HEK293 (cell line): Measurements from ENCODE around the gene PEAR1.
A peak's percentile ranks its signal among the peaks of the same experiment; 100 is the strongest.

Source experiments
- BCL11B ChIP-seq: fragments of 450-650 bp; formaldehyde crosslinking; IDR thresholded peaks from 2 replicates; pipeline ENCODE4 v1.5.1; 2016; ENCODE audit warnings: low read depth, missing biosample characterization, missing genetic modification characterization
- EGR2 ChIP-seq: fragments of 450-650 bp; formaldehyde crosslinking; IDR thresholded peaks from 2 replicates; pipeline ENCODE4 v1.5.1; 2016; ENCODE audit warnings: low read depth, missing biosample characterization, missing genetic modification characterization
- GLI2 ChIP-seq: fragments of 450-650 bp; formaldehyde crosslinking; IDR thresholded peaks from 2 replicates; pipeline ENCODE4; 2017; ENCODE audit warnings: missing biosample characterization, missing genetic modification characterization, low read depth, borderline replicate concordance
- GLIS1 ChIP-seq: fragments of 450-650 bp; formaldehyde crosslinking; IDR thresholded peaks from 2 replicates; pipeline ENCODE4 v1.5.1; 2016; ENCODE audit warnings: missing biosample characterization, missing genetic modification characterization
- KLF7 ChIP-seq: fragments of 450-650 bp; formaldehyde crosslinking; IDR thresholded peaks from 2 replicates; pipeline ENCODE4 v1.5.1; 2016; ENCODE audit warnings: missing biosample characterization, missing genetic modification characterization, borderline replicate concordance
- YY1 ChIP-seq: fragments of 450-650 bp; formaldehyde crosslinking; IDR thresholded peaks from 2 replicates; pipeline ENCODE4 v1.5.1; 2018; ENCODE audit warnings: missing biosample characterization, missing genetic modification characterization
- ZEB2 ChIP-seq: fragments of 450-650 bp; formaldehyde crosslinking; IDR thresholded peaks from 2 replicates; pipeline ENCODE4 v1.5.1; 2016; ENCODE audit warnings: missing biosample characterization, missing genetic modification characterization
- ZFP69B ChIP-seq: fragments of 450-650 bp; formaldehyde crosslinking; IDR thresholded peaks from 2 replicates; pipeline ENCODE4 v1.5.1; 2016; ENCODE audit warnings: missing biosample characterization, missing genetic modification characterization
- ZNF140 ChIP-seq: fragments of 450-650 bp; formaldehyde crosslinking; IDR thresholded peaks from 2 replicates; pipeline ENCODE4 v1.5.1; 2016; ENCODE audit warnings: missing biosample characterization, missing genetic modification characterization
- ZNF155 ChIP-seq: fragments of 450-650 bp; formaldehyde crosslinking; IDR thresholded peaks from 2 replicates; pipeline ENCODE4 v1.5.1; 2016; ENCODE audit warnings: missing biosample characterization, missing genetic modification characterization
- ZNF175 ChIP-seq: fragments of 450-650 bp; formaldehyde crosslinking; IDR thresholded peaks from 2 replicates; pipeline ENCODE4 v1.5.1; 2016; ENCODE audit warnings: missing biosample characterization, missing genetic modification characterization
- ZNF19 ChIP-seq: fragments of 450-650 bp; formaldehyde crosslinking; IDR thresholded peaks from 2 replicates; pipeline ENCODE4; 2016; ENCODE audit warnings: missing biosample characterization, missing genetic modification characterization, low read depth
- ZNF23 ChIP-seq: fragments of 450-650 bp; formaldehyde crosslinking; IDR thresholded peaks from 2 replicates; pipeline ENCODE4 v1.5.1; 2016; ENCODE audit warnings: missing biosample characterization, missing genetic modification characterization, borderline replicate concordance
- ZNF335 ChIP-seq: fragments of 450-650 bp; formaldehyde crosslinking; conservative IDR thresholded peaks from 2 replicates; pipeline ENCODE4 v1.5.1; 2016; ENCODE audit warnings: missing biosample characterization, missing genetic modification characterization
- ZNF426 ChIP-seq: fragments of 450-650 bp; formaldehyde crosslinking; IDR thresholded peaks from 2 replicates; pipeline ENCODE4 v1.5.1; 2017; ENCODE audit warnings: missing biosample characterization, missing genetic modification characterization, mild to moderate bottlenecking, inconsistent platforms, moderate library complexity
- ZNF514 ChIP-seq: fragments of 450-650 bp; formaldehyde crosslinking; IDR thresholded peaks from 2 replicates; pipeline ENCODE4 v1.5.1; 2016; ENCODE audit warnings: missing biosample characterization, missing genetic modification characterization
- ZNF548 ChIP-seq: fragments of 450-650 bp; formaldehyde crosslinking; IDR thresholded peaks from 2 replicates; pipeline ENCODE4 v1.5.1; 2016; ENCODE audit warnings: missing biosample characterization, missing genetic modification characterization
- ZNF600 ChIP-seq: fragments of 450-650 bp; formaldehyde crosslinking; IDR thresholded peaks from 2 replicates; pipeline ENCODE4 v1.5.1; 2016; ENCODE audit warnings: missing biosample characterization, missing genetic modification characterization
- ZNF621 ChIP-seq: fragments of 450-650 bp; formaldehyde crosslinking; IDR thresholded peaks from 2 replicates; pipeline ENCODE4 v1.5.1; 2017; ENCODE audit warnings: missing biosample characterization, missing genetic modification characterization
- ZNF629 ChIP-seq: fragments of 450-650 bp; formaldehyde crosslinking; IDR thresholded peaks from 2 replicates; pipeline ENCODE4 v1.5.1; 2017; ENCODE audit warnings: missing biosample characterization, missing genetic modification characterization
- ZNF654 ChIP-seq: fragments of 450-650 bp; formaldehyde crosslinking; IDR thresholded peaks from 2 replicates; pipeline ENCODE4 v1.5.1; 2016; ENCODE audit warnings: low read depth, missing biosample characterization, missing genetic modification characterization
- ZNF792 ChIP-seq: fragments of 450-650 bp; formaldehyde crosslinking; IDR thresholded peaks from 2 replicates; pipeline ENCODE4 v1.5.1; 2016; ENCODE audit warnings: missing biosample characterization, missing genetic modification characterization
- ZNF843 ChIP-seq: fragments of 450-650 bp; formaldehyde crosslinking; IDR thresholded peaks from 2 replicates; pipeline ENCODE4 v1.5.1; 2016; ENCODE audit warnings: missing biosample characterization, missing genetic modification characterization
- ZSCAN23 ChIP-seq: fragments of 450-650 bp; formaldehyde crosslinking; IDR thresholded peaks from 2 replicates; pipeline ENCODE4 v1.5.1; 2016; ENCODE audit warnings: missing biosample characterization, missing genetic modification characterization
- ZSCAN30 ChIP-seq: fragments of 450-650 bp; IDR thresholded peaks from 2 replicates; pipeline ENCODE4 v1.5.1; 2018; ENCODE audit warnings: missing biosample characterization, mild to moderate bottlenecking, missing genetic modification characterization, moderate library complexity
- TF ChIP-seq, protein P1 (sequence below): fragments of 450-650 bp; formaldehyde crosslinking; IDR thresholded peaks from 2 replicates; pipeline ENCODE4 v1.5.1; 2016; ENCODE audit warnings: missing biosample characterization, missing genetic modification characterization
- TF ChIP-seq, protein P2 (sequence below): fragments of 450-650 bp; formaldehyde crosslinking; IDR thresholded peaks from 2 replicates; pipeline ENCODE4 v1.5.1; 2016; ENCODE audit warnings: missing biosample characterization, missing genetic modification characterization
- TF ChIP-seq, protein P3 (sequence below): fragments of 450-650 bp; formaldehyde crosslinking; optimal IDR thresholded peaks from 2 replicates; pipeline ENCODE3; 2016; ENCODE audit warnings: missing biosample characterization, mild to moderate bottlenecking, missing genetic modification characterization
- TF ChIP-seq, protein P4 (sequence below): fragments of 450-650 bp; formaldehyde crosslinking; IDR thresholded peaks from 2 replicates; pipeline ENCODE4 v1.5.1; 2016; ENCODE audit warnings: missing biosample characterization, missing genetic modification characterization
- TF ChIP-seq, protein P5 (sequence below): fragments of 450-650 bp; formaldehyde crosslinking; IDR thresholded peaks from 2 replicates; pipeline ENCODE4 v1.5.1; 2016; ENCODE audit warnings: missing biosample characterization, missing genetic modification characterization
- TF ChIP-seq, protein P6 (sequence below): fragments of 450-650 bp; formaldehyde crosslinking; IDR thresholded peaks from 2 replicates; pipeline ENCODE4 v1.5.1; 2017; ENCODE audit warnings: missing biosample characterization, missing genetic modification characterization

PEAR1 gene

DNA sequence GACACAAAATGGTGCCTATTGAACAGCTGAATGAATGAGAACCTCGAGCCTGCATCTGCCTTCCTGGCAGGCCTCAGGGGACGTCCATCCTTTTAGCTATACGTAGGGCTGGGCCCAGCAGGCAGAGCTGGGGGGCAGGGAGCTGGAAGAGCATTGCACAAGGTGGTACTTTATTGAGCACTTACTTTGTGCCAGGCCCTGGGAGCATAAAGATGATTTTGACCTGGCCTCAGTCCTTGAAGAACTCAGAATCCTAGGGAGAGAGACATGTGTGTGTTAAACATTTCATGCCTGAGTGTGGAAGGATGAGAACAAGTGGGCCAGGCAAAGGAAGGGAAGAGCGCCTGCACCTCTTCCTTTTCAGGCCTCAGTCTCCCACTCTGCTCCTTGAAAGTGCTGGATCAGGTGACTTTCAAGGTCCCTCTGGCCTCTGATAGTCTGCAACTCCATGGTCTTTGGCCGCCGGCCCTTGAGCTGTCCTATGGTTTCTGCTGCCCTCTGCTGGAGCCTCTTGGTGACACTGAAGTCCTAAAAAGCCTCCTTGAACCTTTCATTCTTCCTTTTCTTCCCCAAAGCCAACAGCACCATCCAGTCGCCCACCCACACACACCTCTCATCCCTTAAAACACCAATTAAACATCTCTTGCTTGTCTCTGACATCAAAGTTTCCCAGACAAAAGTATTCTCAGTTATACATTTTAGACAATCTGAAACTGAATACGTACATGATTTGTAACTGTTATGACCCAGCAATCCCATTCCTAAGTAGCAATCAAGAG lies 3.5 kb upstream of the PEAR1 start (continued):
- TF ChIP-seq BCL11B (tag by site-specific recombination): peak; percentile 66
- TF ChIP-seq ZNF155 (tag by site-specific recombination): no peak
- TF ChIP-seq, protein P1, sequence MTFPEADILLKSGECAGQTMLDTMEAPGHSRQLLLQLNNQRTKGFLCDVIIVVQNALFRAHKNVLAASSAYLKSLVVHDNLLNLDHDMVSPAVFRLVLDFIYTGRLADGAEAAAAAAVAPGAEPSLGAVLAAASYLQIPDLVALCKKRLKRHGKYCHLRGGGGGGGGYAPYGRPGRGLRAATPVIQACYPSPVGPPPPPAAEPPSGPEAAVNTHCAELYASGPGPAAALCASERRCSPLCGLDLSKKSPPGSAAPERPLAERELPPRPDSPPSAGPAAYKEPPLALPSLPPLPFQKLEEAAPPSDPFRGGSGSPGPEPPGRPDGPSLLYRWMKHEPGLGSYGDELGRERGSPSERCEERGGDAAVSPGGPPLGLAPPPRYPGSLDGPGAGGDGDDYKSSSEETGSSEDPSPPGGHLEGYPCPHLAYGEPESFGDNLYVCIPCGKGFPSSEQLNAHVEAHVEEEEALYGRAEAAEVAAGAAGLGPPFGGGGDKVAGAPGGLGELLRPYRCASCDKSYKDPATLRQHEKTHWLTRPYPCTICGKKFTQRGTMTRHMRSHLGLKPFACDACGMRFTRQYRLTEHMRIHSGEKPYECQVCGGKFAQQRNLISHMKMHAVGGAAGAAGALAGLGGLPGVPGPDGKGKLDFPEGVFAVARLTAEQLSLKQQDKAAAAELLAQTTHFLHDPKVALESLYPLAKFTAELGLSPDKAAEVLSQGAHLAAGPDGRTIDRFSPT (tag by site-specific recombination): no peak
- TF ChIP-seq ZNF600 (tag by site-specific recombination): no peak
- TF ChIP-seq ZNF792 (tag by site-specific recombination): no peak
- no peak for TF ChIP-seq ZNF548 (tag by site-specific recombination)
- TF ChIP-seq, protein P2, sequence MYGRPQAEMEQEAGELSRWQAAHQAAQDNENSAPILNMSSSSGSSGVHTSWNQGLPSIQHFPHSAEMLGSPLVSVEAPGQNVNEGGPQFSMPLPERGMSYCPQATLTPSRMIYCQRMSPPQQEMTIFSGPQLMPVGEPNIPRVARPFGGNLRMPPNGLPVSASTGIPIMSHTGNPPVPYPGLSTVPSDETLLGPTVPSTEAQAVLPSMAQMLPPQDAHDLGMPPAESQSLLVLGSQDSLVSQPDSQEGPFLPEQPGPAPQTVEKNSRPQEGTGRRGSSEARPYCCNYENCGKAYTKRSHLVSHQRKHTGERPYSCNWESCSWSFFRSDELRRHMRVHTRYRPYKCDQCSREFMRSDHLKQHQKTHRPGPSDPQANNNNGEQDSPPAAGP (tag by site-specific recombination): peak; percentile 26; the same call in 1 of the 2 replicates
- TF ChIP-seq, protein P3, sequence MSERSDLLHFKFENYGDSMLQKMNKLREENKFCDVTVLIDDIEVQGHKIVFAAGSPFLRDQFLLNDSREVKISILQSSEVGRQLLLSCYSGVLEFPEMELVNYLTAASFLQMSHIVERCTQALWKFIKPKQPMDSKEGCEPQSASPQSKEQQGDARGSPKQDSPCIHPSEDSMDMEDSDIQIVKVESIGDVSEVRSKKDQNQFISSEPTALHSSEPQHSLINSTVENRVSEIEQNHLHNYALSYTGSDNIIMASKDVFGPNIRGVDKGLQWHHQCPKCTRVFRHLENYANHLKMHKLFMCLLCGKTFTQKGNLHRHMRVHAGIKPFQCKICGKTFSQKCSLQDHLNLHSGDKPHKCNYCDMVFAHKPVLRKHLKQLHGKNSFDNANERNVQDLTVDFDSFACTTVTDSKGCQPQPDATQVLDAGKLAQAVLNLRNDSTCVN (tag by site-specific recombination): no peak
- TF ChIP-seq ZNF621 (tag by site-specific recombination): no peak
- no peak for TF ChIP-seq ZNF23
- no peak for TF ChIP-seq ZNF175 (tag by site-specific recombination)
- TF ChIP-seq GLI2 (tag by site-specific recombination): no peak
- TF ChIP-seq ZNF19 (tag by site-specific recombination): no peak
- peak; percentile 34; the same call in 1 of the 2 replicates for TF ChIP-seq ZNF335 (tag by site-specific recombination)
- no peak for TF ChIP-seq YY1 (tag by site-specific recombination)
- peak; percentile 98 for TF ChIP-seq ZNF654 (tag by site-specific recombination)
- TF ChIP-seq, protein P4, sequence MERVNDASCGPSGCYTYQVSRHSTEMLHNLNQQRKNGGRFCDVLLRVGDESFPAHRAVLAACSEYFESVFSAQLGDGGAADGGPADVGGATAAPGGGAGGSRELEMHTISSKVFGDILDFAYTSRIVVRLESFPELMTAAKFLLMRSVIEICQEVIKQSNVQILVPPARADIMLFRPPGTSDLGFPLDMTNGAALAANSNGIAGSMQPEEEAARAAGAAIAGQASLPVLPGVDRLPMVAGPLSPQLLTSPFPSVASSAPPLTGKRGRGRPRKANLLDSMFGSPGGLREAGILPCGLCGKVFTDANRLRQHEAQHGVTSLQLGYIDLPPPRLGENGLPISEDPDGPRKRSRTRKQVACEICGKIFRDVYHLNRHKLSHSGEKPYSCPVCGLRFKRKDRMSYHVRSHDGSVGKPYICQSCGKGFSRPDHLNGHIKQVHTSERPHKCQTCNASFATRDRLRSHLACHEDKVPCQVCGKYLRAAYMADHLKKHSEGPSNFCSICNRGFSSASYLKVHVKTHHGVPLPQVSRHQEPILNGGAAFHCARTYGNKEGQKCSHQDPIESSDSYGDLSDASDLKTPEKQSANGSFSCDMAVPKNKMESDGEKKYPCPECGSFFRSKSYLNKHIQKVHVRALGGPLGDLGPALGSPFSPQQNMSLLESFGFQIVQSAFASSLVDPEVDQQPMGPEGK: no peak
- TF ChIP-seq ZNF426 (tag by site-specific recombination): no peak
- TF ChIP-seq, protein P5, sequence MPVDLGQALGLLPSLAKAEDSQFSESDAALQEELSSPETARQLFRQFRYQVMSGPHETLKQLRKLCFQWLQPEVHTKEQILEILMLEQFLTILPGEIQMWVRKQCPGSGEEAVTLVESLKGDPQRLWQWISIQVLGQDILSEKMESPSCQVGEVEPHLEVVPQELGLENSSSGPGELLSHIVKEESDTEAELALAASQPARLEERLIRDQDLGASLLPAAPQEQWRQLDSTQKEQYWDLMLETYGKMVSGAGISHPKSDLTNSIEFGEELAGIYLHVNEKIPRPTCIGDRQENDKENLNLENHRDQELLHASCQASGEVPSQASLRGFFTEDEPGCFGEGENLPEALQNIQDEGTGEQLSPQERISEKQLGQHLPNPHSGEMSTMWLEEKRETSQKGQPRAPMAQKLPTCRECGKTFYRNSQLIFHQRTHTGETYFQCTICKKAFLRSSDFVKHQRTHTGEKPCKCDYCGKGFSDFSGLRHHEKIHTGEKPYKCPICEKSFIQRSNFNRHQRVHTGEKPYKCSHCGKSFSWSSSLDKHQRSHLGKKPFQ: no peak
- TF ChIP-seq, protein P6, sequence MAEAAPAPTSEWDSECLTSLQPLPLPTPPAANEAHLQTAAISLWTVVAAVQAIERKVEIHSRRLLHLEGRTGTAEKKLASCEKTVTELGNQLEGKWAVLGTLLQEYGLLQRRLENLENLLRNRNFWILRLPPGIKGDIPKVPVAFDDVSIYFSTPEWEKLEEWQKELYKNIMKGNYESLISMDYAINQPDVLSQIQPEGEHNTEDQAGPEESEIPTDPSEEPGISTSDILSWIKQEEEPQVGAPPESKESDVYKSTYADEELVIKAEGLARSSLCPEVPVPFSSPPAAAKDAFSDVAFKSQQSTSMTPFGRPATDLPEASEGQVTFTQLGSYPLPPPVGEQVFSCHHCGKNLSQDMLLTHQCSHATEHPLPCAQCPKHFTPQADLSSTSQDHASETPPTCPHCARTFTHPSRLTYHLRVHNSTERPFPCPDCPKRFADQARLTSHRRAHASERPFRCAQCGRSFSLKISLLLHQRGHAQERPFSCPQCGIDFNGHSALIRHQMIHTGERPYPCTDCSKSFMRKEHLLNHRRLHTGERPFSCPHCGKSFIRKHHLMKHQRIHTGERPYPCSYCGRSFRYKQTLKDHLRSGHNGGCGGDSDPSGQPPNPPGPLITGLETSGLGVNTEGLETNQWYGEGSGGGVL (tag by site-specific recombination): no peak
- no peak for TF ChIP-seq GLIS1
- no peak for TF ChIP-seq KLF7
- TF ChIP-seq ZNF140: no peak
- 0 out of 2 replicates have a peak, but pooled peaks have one; percentile 32 for TF ChIP-seq ZNF629 (tag by site-specific recombination)
- TF ChIP-seq ZSCAN30 (tag by site-specific recombination): peak; percentile 75
- TF ChIP-seq EGR2 (tag by site-specific recombination): peak; percentile 32; the same call in 1 of the 2 replicates
- peak; percentile 47 for TF ChIP-seq ZEB2 (tag by site-specific recombination)
- TF ChIP-seq ZNF514 (tag by site-specific recombination): no peak
- no peak for TF ChIP-seq ZNF843 (tag by site-specific recombination)
- TF ChIP-seq ZFP69B: no peak
- TF ChIP-seq ZSCAN23 (tag by site-specific recombination): no peak
